HG02840 (cell line): ENCODE measurements around the gene GSX1.
"Not testable (repeated sequence)": the region's sequence is repeated elsewhere in the genome, so short reads cannot be mapped to it uniquely, and the experiment has no call there.

ENCODE experiments used
- ATAC-seq: cut with Tn5 transposase; IDR thresholded peaks from one replicate; pipeline ENCODE4 v1.9.1; 2021; ENCODE audit warnings: mild to moderate bottlenecking, moderate library complexity, moderate number of reproducible peaks; ENCODE audit not compliant: unreplicated experiment, low FRiP score

GSX1 gene

GRCh38 chr13:27793507-27794367 lies 1.5 kb downstream of the GSX1 start:
- ATAC-seq: no peak

- no peak for ATAC-seq
Measured at GRCh38 chr13:27794368-27794691, 2.0 kb downstream of the GSX1 start.

- ATAC-seq: no peak
Measured at GRCh38 chr13:27794921-27795717, 2.8 kb downstream of the GSX1 start.

GRCh38 chr13:27795718-27796019 lies 3.4 kb downstream of the GSX1 start:
- ATAC-seq: no peak

DNA sequence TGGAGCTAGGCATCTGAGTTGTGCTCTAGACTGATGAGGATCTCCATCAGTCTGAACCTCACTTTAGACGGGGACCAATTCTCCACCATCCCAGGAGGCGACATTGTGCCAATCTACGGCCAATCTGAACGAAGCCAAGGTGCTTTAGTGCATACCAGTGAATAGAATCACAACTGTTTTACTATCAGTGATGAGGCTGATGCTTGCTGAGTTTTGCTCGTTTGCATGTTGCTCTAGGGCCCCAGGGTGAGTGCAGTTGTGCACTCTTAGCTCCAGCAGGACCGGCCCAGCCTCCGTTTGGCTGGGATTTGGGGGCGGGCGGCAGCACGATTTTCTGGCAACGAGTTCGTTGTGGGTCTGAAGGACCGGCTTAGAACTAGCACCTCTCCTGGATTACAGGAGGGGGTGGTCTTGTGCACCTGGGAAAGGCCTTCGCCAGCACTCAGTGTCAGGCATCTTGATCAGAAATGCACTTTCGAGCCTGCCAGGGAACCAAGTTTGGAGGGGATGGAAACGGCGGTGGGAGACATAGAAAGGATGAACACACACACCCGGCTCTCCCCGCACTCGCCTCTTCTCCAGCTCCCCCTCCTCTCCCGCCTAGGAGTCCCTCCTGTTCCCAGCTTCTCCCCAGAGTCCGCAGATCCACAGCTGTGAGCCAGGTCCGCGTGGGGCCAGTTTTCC lies 4.4 kb downstream of the GSX1 start:
- no peak for ATAC-seq

GRCh38 chr13:27797228-27797624 lies 4.9 kb downstream of the GSX1 start:
- no peak for ATAC-seq

DNA sequence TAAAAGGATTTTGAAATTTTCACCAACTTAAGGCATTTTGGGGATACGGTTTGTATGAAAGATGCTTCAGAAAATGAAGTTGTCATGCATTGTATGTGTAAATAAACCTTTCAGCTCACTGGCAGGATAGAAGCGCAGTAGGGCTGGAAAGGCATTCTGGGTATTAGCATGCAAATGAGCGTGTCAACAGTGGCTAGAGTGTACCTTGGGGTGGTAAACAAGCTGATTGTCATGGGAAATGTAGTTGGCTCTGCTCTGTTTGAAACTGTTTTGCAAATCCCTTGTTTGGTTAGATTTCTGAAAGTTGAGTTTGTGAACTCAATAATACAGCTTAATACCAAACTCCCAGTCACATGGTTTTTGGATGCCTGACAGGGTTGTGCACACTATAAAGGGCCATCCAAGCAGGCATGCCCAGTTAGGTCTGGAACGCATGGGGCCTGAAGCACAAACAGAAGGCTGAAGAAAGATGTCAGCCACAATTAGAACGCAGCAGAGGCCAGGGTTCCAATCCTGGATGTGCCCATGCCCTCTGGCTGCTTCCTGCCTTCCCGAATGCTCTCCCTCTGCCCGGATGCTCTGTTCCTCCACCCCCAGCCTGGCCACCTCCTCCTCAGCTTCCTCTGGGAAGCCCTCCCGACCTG lies 14.6 kb downstream of the GSX1 start:
- no peak for ATAC-seq

GRCh38 chr13:27808851-27809550 lies 16.7 kb downstream of the GSX1 start:
- no peak for ATAC-seq

- no peak for ATAC-seq
Measured at GRCh38 chr13:27810009-27810408, 17.7 kb downstream of the GSX1 start.

- no peak for ATAC-seq
Measured at GRCh38 chr13:27810461-27810860, 18.2 kb downstream of the GSX1 start.

DNA sequence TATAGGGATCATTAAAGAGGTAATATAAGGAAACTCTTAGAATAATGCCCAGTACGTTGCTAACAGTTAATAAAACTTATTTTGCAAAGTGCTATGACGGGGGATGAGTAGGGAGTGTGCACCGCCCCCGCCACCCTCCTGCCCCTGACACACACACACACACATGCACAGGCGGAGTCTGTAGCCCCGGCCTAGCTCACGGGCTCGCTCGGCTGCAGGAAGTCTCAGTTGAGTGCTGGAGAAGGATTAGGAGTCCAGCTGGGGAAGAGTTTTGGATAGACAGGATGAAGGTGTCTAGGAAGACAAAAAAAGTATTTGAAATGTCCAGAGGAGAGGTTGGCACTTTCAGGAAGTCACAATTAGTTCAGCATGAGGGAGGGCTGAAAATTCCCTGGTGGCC lies 21.5 kb downstream of the GSX1 start:
- ATAC-seq: no peak

DNA sequence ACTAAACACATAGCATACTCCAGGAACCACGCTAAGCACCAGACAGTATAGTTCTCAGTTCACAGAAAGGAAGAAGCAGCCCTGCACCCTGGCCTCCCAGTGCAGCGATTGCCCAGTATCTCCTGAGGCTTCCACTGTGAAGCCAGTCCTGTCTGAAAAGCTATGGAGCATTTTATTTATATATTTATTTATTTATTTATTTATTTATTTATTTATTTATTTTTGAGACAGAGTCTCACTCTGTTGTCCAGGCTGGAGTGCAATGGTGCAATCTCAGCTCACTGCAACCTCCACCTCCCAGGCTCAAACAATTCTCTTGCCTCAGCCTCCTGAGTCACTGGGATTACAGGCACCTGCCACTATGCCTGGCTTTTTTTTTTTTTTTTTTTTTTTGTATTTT lies 25.5 kb downstream of the GSX1 start:
- ATAC-seq: not testable (repeated sequence)

DNA sequence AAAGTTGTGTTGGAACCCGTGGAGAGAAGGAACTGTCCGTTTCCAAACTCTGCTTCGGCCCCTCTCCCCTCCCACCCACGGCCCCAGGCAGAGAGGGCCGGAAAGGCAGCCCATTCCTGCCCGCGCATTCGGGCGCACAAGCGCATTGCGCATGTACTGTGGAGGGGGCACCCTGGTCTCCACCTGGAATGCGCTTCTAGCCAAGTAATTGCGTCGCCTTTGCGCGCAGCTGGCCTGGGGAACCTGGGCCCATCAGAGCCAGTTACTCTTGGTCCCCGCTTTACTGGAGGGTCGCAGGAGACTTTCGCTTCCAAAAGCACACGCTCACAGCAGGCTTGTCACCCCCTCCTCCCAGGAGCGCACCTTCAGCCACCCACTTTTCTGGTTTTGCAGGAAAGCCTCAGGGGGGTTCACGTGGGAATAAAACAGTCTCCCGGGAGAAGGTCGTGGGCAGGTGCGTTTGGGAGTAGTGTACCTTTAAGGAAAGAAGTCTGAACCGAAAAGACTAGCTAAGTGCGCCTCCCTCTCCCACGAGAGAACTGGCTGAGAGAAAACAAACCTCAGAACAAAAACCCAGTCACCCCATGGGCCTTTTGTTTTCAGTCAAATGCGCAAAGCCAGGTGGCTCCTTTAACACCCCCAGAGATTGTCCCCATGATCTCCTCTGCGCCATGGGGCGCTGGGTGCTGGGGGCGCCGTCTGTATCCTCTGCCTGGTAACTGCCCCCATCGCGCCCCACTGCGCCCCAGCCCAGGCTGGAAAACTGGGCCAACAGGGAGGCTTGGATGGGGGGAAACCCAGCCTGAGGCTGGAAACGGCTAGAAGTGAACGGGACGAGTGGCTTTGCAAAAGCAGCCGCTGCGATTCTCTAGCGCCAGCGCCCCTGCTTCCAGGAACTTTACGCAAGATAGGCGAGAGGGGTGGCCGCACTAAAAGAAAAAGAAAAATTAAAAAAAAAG lies 28.5 kb downstream of the GSX1 start:
- ATAC-seq: no peak

GRCh38 chr13:27821566-27821965 lies 29.3 kb downstream of the GSX1 start:
- no peak for ATAC-seq

GRCh38 chr13:27822258-27822872 lies 30.1 kb downstream of the GSX1 start:
- ATAC-seq: no peak

DNA sequence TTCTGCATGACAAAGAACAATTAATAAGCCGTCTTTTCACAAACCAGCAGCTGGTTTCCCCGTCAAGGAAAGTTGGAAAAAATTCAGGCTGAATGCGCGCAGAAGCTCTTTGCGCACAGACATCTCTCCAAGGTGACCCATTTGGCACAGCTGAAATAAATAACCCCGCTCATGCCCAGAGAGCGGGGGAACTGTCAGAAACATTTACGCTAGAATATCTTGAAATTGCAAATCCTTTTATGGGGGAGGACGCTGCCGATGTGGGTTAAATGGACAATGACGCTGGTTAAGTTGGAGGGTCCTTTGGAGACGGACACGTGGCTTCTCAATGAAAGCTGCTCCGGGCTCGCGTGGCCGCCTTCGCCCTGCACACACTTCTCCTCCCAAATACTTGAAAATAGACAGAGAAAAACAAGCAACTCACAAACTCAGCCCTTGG lies 30.6 kb downstream of the GSX1 start:
- ATAC-seq: no peak

DNA sequence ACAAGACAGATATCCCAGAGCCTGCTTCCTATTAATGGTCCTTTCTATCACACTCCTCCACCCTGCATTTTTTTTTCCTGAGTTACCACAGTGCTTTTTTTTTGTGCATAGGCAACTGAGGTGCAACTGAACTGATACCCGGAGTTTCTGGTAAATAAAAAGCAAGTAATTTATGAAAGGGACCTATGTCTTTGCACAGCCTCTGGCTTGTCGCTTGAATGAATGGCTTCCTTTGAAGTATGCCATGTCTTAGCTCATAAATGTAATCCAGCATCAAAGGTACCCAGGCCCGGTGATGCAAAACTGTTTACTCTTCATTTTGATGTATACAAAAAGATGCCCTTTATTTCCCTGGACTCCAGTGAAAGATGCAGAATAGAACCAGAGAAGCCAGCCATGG lies 31.8 kb downstream of the GSX1 start:
- no peak for ATAC-seq

DNA sequence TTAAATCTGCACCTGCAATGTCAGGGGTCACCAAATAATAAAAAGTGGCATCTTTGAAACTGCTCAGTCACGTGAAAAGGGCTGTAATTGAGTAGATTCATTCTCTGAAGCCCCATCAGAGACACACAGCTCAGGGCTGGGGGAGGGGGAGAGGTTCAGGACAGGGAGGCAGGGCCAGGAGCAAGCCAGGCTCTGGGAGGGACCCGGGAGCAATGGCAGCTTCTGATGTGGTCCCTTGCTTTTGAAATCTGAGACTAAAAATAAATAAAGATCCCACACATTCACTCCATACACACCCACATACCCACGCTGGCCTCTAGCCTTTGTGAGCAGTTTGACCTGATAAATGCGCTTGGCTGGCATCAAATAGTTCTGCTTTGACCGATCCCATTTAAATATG lies 32.8 kb downstream of the GSX1 start:
- no peak for ATAC-seq
